ENCODE measurements around the gene ARIH2. TPM values are rescaled to one million over a fixed set of nuclear protein-coding genes. Genes with fewer than 3 reads are reported as not detected.

Gene ARIH2
- total RNA-seq, 3 donors from 2014 or later = 70.7 to 111 (median 100.0) TPM

- Histone ChIP-seq H3K4me1 (no peaks in the 10 kb centered on the region), H3K27me3 (no peaks in the 10 kb centered on the region), H3K36me3 (no peaks in the 10 kb centered on the region), H3K9me3 (no peaks in the 10 kb centered on the region), H3K27ac (no peak overlapping the region), H3K4me3 (no peak overlapping the region)
- DNase-seq (ENCODE audit: low spot score in 2 of 2) = no peak
- intact Hi-C loops (cut with DNase I; ENCODE audit: low total_unique reads) = no loop called here
- TF ChIP-seq CTCF (IDR thresholded peaks at IDR 0.05) (no peak), POLR2A (IDR thresholded peaks at IDR 0.05) (no peak), POLR2AphosphoS5 (IDR thresholded peaks at IDR 0.05) (no peak)
Observed at GRCh38 chr3:48938156-48938555, 19.5 kb downstream of the ARIH2 start.

DNA sequence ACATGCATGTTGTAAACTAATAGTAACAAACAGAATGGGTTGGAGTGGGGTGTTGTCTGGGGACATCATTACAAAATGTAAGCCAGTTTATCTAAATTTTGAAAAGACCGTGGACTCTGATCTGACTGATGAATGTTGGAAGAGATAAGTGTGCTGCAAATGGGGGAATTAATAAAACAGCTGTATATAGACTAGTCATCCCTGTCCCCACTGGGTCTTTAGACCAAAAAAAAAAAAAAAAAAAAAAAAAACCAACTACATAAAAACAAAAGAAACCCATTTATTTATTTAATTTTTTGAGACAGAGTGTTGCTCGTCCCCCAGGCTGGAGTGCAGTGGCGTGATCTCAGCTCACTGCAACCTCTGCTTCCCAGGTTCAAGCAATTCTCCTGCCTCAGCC, 20.0 kb downstream of the ARIH2 start:
- no peak for DNase-seq (ENCODE audit: low spot score in 2 of 2)
- TF ChIP-seq POLR2AphosphoS5 (IDR thresholded peaks at IDR 0.05) (no peak), POLR2A (IDR thresholded peaks at IDR 0.05) (no peak), CTCF (IDR thresholded peaks at IDR 0.05) (no peak)
- intact Hi-C loops (cut with DNase I; ENCODE audit: low total_unique reads) = no loop called here
- H3K27me3 ChIP-seq = no peaks in the 10 kb centered on the region
- no peaks in the 10 kb centered on the region for H3K4me1 ChIP-seq
- no peaks in the 10 kb centered on the region for H3K9me3 ChIP-seq
- H3K4me3 ChIP-seq = no peak overlapping the region
- H3K36me3 ChIP-seq = no peaks in the 10 kb centered on the region
- no peak overlapping the region for H3K27ac ChIP-seq

DNA sequence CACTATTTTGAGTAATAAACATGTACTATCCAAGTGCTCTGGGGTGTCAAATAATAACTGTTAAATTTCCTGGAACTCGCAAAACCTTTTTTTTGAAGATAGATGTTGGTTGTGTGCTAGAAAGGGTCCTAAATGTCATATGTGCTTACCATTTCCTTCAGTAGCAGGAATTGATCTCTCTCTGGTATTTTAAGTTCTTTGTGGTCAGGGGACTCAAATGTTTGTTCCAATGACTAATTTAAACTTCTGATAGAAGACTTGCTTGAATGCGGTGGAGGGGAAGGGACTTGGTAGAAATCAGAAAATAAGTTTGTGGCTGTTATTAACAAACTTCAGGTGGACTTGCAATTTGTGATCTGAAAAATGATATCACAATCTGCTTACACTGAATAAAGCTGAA, 26.8 kb downstream of the ARIH2 start:
- Histone ChIP-seq H3K4me1 (no peaks in the 10 kb centered on the region), H3K27ac (no peak overlapping the region), H3K4me3 (no peak overlapping the region), H3K27me3 (no peaks in the 10 kb centered on the region), H3K36me3 (no peaks in the 10 kb centered on the region), H3K9me3 (no peaks in the 10 kb centered on the region)
- no peak for DNase-seq (ENCODE audit: low spot score in 2 of 2)
- intact Hi-C loops (cut with DNase I; ENCODE audit: low total_unique reads) = no loop called here
- TF ChIP-seq POLR2A (IDR thresholded peaks at IDR 0.05) (no peak), CTCF (IDR thresholded peaks at IDR 0.05) (no peak), POLR2AphosphoS5 (IDR thresholded peaks at IDR 0.05) (no peak)

- no peak for DNase-seq (ENCODE audit: low spot score in 2 of 2)
- Histone ChIP-seq H3K9me3 (no peaks in the 10 kb centered on the region), H3K36me3 (no peaks in the 10 kb centered on the region), H3K4me1 (no peaks in the 10 kb centered on the region), H3K27me3 (no peaks in the 10 kb centered on the region), H3K4me3 (no peak overlapping the region), H3K27ac (no peak overlapping the region)
- no peak for TF ChIP-seq POLR2A (IDR thresholded peaks at IDR 0.05)
- TF ChIP-seq CTCF (IDR thresholded peaks at IDR 0.05) = no peak
- no peak for TF ChIP-seq POLR2AphosphoS5 (IDR thresholded peaks at IDR 0.05)
- intact Hi-C loops (cut with DNase I; ENCODE audit: low total_unique reads) = no loop called here
Observed at GRCh38 chr3:48945891-48946549, 27.4 kb downstream of the ARIH2 start.

GRCh38 chr3:48949376-48949717, 30.7 kb downstream of the ARIH2 start:
- H3K36me3 ChIP-seq = no peaks in the 10 kb centered on the region
- H3K27me3 ChIP-seq = no peaks in the 10 kb centered on the region
- no peaks in the 10 kb centered on the region for H3K4me1 ChIP-seq
- intact Hi-C loops (cut with DNase I; ENCODE audit: low total_unique reads) = no loop called here
- TF ChIP-seq POLR2AphosphoS5 (IDR thresholded peaks at IDR 0.05) (no peak), POLR2A (IDR thresholded peaks at IDR 0.05) (no peak), CTCF (IDR thresholded peaks at IDR 0.05) (no peak)
- no peak overlapping the region for H3K4me3 ChIP-seq
- H3K9me3 ChIP-seq = no peaks in the 10 kb centered on the region
- H3K27ac ChIP-seq = peak overlapping the region; percentile 42 to 57
- DNase-seq (ENCODE audit: low spot score in 2 of 2) = no peak

Data from breast epithelium (tissue), 4 donors.